H9 (cell line): Measurements from ENCODE around the gene P2RY4. TPM values are rescaled to one million over a fixed set of nuclear protein-coding genes. Genes with fewer than 3 reads are reported as not detected.

Experiments used
- DNase-seq: peaks from one replicate; pipeline ENCODE4 v3.0.0-alpha.2; 2017
- H2AFZ ChIP-seq: one replicate; pipeline ENCODE4 v1.6.1; 2013; ENCODE audit warnings: mild to moderate bottlenecking, low read length, control low read depth, moderate library complexity
- H2AK5ac ChIP-seq: 2 replicates; pipeline ENCODE4 v1.6.1; 2013; ENCODE audit warnings: low read length, control low read depth, mixed read lengths; ENCODE audit not compliant: insufficient read length
- H2BK120ac ChIP-seq: one replicate; pipeline ENCODE4 v1.6.1; 2013; ENCODE audit warnings: low read depth, mild to moderate bottlenecking, low read length, control low read depth, inconsistent platforms; ENCODE audit not compliant: poor library complexity, severe bottlenecking
- H2BK12ac ChIP-seq: 2 replicates; pipeline ENCODE4 v1.6.1; 2013; ENCODE audit warnings: low read length, control low read depth, mixed read lengths, low read depth; ENCODE audit not compliant: insufficient read length
- H2BK15ac ChIP-seq: 2 replicates; pipeline ENCODE4 v1.6.1; 2013; ENCODE audit warnings: low read depth, low read length, control low read depth
- H2BK20ac ChIP-seq: one replicate; pipeline ENCODE4 v1.6.1; 2013; ENCODE audit warnings: low read depth, mild to moderate bottlenecking, low read length, control low read depth, inconsistent platforms; ENCODE audit not compliant: poor library complexity, severe bottlenecking
- H2BK5ac ChIP-seq: 2 replicates; pipeline ENCODE4 v1.6.1; 2013; ENCODE audit warnings: low read length, control low read depth, mixed read lengths; ENCODE audit not compliant: insufficient read length
- H3K14ac ChIP-seq: 2 replicates; pipeline ENCODE4 v1.6.1; 2013; ENCODE audit warnings: low read length, control low read depth; ENCODE audit not compliant: insufficient read depth
- H3K18ac ChIP-seq: 2 replicates; pipeline ENCODE4 v1.6.1; 2013; ENCODE audit warnings: low read depth, mild to moderate bottlenecking, mixed read lengths, low read length, control low read depth; ENCODE audit not compliant: insufficient read length
- H3K23ac ChIP-seq: 2 replicates; pipeline ENCODE4 v1.6.1; 2013; ENCODE audit warnings: low read length, control low read depth, mixed read lengths, low read depth; ENCODE audit not compliant: insufficient read length
- H3K23me2 ChIP-seq: 2 replicates; pipeline ENCODE4 v1.6.1; 2013; ENCODE audit warnings: low read depth, mild to moderate bottlenecking, mixed read lengths, low read length, control low read depth; ENCODE audit not compliant: insufficient read length, poor library complexity, severe bottlenecking
- H3K27ac ChIP-seq: 2 replicates; pipeline ENCODE4 v1.5.1; 2013; ENCODE audit warnings: low read length, control low read depth, mixed read lengths, low read depth; ENCODE audit not compliant: insufficient read length
- H3K27me3 ChIP-seq: 2 replicates; pipeline ENCODE4 v1.6.1; 2013; ENCODE audit warnings: low read length, control low read depth, inconsistent platforms; ENCODE audit not compliant: insufficient read depth
- H3K4ac ChIP-seq: 2 replicates; pipeline ENCODE4 v1.6.1; 2013; ENCODE audit warnings: low read depth, mild to moderate bottlenecking, control low read depth, inconsistent platforms, low read length, moderate library complexity
- H3K4me1 ChIP-seq: 2 replicates; pipeline ENCODE4 v1.6.1; 2013; ENCODE audit warnings: low read length, control low read depth, inconsistent platforms; ENCODE audit not compliant: insufficient read depth
- H3K4me2 ChIP-seq: 2 replicates; pipeline ENCODE4 v1.6.1; 2013; ENCODE audit warnings: low read length, control low read depth, mixed read lengths; ENCODE audit not compliant: insufficient read length, insufficient read depth
- H3K56ac ChIP-seq: 2 replicates; pipeline ENCODE4 v1.6.1; 2013; ENCODE audit warnings: low read depth, mild to moderate bottlenecking, mixed read lengths, low read length, control low read depth; ENCODE audit not compliant: insufficient read length
- H3K79me1 ChIP-seq: 2 replicates; pipeline ENCODE4 v1.6.1; 2013; ENCODE audit warnings: low read depth, mild to moderate bottlenecking, moderate library complexity, low read length, control low read depth, inconsistent platforms; ENCODE audit not compliant: insufficient read depth, poor library complexity, severe bottlenecking
- H3K79me2 ChIP-seq: 2 replicates; pipeline ENCODE4 v1.6.1; 2013; ENCODE audit warnings: low read length, control low read depth, inconsistent platforms; ENCODE audit not compliant: insufficient read depth
- H3K9ac ChIP-seq: 2 replicates; pipeline ENCODE4 v1.6.1; 2013; ENCODE audit warnings: low read length, control low read depth, mixed read lengths; ENCODE audit not compliant: insufficient read length; ENCODE audit errors: extremely low read depth
- H3K9me3 ChIP-seq: one replicate; pipeline ENCODE4 v1.6.1; 2013; ENCODE audit warnings: low read depth, low read length, inconsistent platforms; ENCODE audit not compliant: control insufficient read depth
- H3T11ph ChIP-seq: one replicate; pipeline ENCODE4 v1.6.1; 2013; ENCODE audit warnings: mild to moderate bottlenecking, low read length, control low read depth, inconsistent platforms
- H4K20me1 ChIP-seq: one replicate; pipeline ENCODE4 v1.6.1; 2013; ENCODE audit not compliant: control insufficient read depth, insufficient read length, insufficient read depth
- H4K5ac ChIP-seq: 2 replicates; pipeline ENCODE4 v1.6.1; 2013; ENCODE audit warnings: low read depth, mild to moderate bottlenecking, mixed read lengths, low read length, control low read depth; ENCODE audit not compliant: insufficient read length
- H4K8ac ChIP-seq: replicated peaks from 2 replicates; pipeline ENCODE4 v1.6.1; 2013; ENCODE audit warnings: low read length, control low read depth, mixed read lengths, low read depth; ENCODE audit not compliant: insufficient read length
- H4K91ac ChIP-seq: 2 replicates; pipeline ENCODE4 v1.6.1; 2013; ENCODE audit warnings: low read depth, mild to moderate bottlenecking, moderate library complexity, mixed read lengths, low read length, control low read depth; ENCODE audit not compliant: insufficient read length
- H3K27ac Mint-ChIP-seq, 3 experiments: 2 replicates in 2 of 3; 3 replicates in 1 of 3; pipeline ENCODE4 v1.8.0; 2020 to 2021; ENCODE audit warnings: mixed read lengths in 3 of 3, mild to moderate bottlenecking in 1 of 3, moderate library complexity in 1 of 3
- H3K27me3 Mint-ChIP-seq: 2 replicates; pipeline ENCODE4 v1.8.0; 2021; ENCODE audit warnings: low read depth, mild to moderate bottlenecking, moderate library complexity, mixed read lengths
- H3K36me3 Mint-ChIP-seq, 3 experiments: 2 replicates in 2 of 3; 3 replicates in 1 of 3; pipeline ENCODE4 v1.8.0; 2020 to 2021; ENCODE audit warnings: low read depth in 3 of 3, mixed read lengths in 3 of 3; ENCODE audit not compliant: insufficient read depth in 1 of 3
- H3K4me1 Mint-ChIP-seq, 2 experiments: 2 replicates each; pipeline ENCODE4 v1.8.0; 2020; ENCODE audit warnings: mixed read lengths in 2 of 2
- H3K4me3 Mint-ChIP-seq, 2 experiments: 2 replicates in 1 of 2; 3 replicates in 1 of 2; pipeline ENCODE4 v1.8.0; 2020 to 2021; ENCODE audit warnings: mild to moderate bottlenecking in 2 of 2, mixed read lengths in 2 of 2, moderate library complexity in 1 of 2
- H3K9me3 Mint-ChIP-seq, 2 experiments: 2 replicates in 1 of 2; 3 replicates in 1 of 2; pipeline ENCODE4 v1.8.0; 2020; ENCODE audit warnings: mild to moderate bottlenecking in 2 of 2, mixed read lengths in 2 of 2, moderate library complexity in 1 of 2
- CTCF ChIP-seq: fragments of 200-600 bp; sonication (generic); conservative IDR thresholded peaks from 3 replicates; pipeline ENCODE4 v1.8.0; 2021; ENCODE audit warnings: antibody characterized with exemption, mild to moderate bottlenecking
- WGBS: extraction: QIAGEN DNeasy Blood & Tissue Kit; methylation state at CpG from one replicate; pipeline ENCODE4 v1.1.7; 2013; ENCODE audit warnings: missing lambda C conversion rate, low lambda C conversion rate, mixed read lengths; ENCODE audit not compliant: insufficient read length; ENCODE audit errors: extremely low coverage; 5-methylcytosine and 5-hydroxymethylcytosine counted together
- total RNA-seq: library from RNA; stranded (reverse); gene quantifications from 2 replicates; pipeline ENCODE4 v1.2.1, GENCODE V29; 2021

P2RY4 gene
- total RNA-seq, 1 experiment from 2014 or later = not detected

GRCh38 chrX:70280573-70280972, 20.6 kb upstream of the P2RY4 start:
- Histone ChIP-seq H2BK20ac (no peak overlapping the region), H2BK15ac (no peak overlapping the region), H3K9ac (no peak overlapping the region), H3K4ac (no peak overlapping the region), H4K8ac (no peak overlapping the region), H2BK120ac (no peak overlapping the region), H3K79me1 (no peaks in the 10 kb centered on the region), H4K5ac (no peak overlapping the region), H2BK12ac (no peak overlapping the region), H2AK5ac (no peak overlapping the region), H3K9me3 (peaks cover 69% of the 10 kb centered on the region), H3K23ac (no peak overlapping the region), H3K4me1 (no peaks in the 10 kb centered on the region), H3T11ph (no peak overlapping the region), H3K14ac (no peak overlapping the region), H3K23me2 (no peaks in the 10 kb centered on the region), H3K56ac (no peak overlapping the region), H4K91ac (no peak overlapping the region), H3K27ac (no peak overlapping the region), H2BK5ac (no peak overlapping the region), H3K27me3 (no peaks in the 10 kb centered on the region), H3K18ac (no peak overlapping the region), H3K79me2 (no peaks in the 10 kb centered on the region), H4K20me1 (no peaks in the 10 kb centered on the region), H3K4me2 (no peak overlapping the region), H2AFZ (no peak overlapping the region)
- no CpG with 5 or more reads among the region's 3 CpGs for WGBS
- Mint-ChIP-seq H3K27me3 (no peaks in the 10 kb centered on the region; the same call in 1 of the 2 replicates), H3K4me1 (no peaks in the 10 kb centered on the region), H3K4me3 (no peak overlapping the region), H3K27ac (no peak overlapping the region; a peak in 1 of 7 replicates), H3K9me3 (peaks cover 77 to 85% of the 10 kb centered on the region in 2 experiments), H3K36me3 (peaks cover 7 to 29% (median 9%) of the 10 kb centered on the region in 3 experiments; a peak in 6 of 7 replicates)
- DNase-seq = no peak
- no peak for TF ChIP-seq CTCF
